Stimulated activated CD4-positive, alpha-beta T cell treated with anti-CD3 and anti-CD28 coated beads, Interleukin-15, amount 100 ng/mL, for 24 hours (primary cell): ENCODE results near the gene PLK5.
"Not testable (repeated sequence)": the region's sequence is repeated elsewhere in the genome, so short reads cannot be mapped to it uniquely, and the experiment has no call there.

Source experiments
- DNase-seq: peaks from one replicate; pipeline ENCODE4 v3.0.0-alpha.2; 2020

The PLK5 gene

DNA sequence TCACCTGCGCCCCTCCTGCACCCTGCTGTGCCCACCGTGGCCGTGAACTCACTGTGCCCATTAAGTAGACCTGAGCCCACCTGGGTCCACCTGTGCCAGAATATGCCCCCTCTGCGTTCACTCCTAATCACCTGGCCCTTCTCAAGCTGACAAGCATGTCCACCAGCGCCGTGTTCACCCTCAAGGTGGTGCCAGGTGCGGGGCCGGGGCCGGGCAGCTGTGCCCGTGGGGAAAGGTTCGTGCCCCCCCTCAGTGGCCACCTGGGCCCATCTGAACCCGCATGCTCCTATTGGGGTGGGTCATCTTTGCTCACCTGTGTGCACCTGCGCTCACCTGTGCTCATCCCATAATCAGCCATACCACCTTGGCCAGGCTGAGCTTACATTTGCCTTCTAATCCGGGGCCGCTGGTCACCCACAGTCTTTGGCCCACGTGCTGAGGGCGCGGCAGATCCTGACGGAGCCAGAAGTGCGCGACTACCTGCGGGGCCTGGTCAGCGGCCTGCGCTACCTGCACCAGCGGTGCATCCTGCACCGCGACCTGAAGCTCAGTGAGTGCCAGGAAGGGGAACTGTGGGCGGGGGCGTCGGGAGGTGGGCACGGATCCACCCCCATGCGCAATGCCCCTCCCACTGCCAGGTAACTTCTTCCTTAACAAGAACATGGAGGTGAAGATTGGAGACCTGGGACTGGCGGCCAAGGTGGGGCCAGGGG is 2.3 kb downstream of the PLK5 start:
- no peak for DNase-seq

- no peak for DNase-seq
Observed at GRCh38 chr19:1526979-1527649, 3.2 kb downstream of the PLK5 start.

GRCh38 chr19:1527650-1528309 is 3.9 kb downstream of the PLK5 start:
- no peak for DNase-seq

- no peak for DNase-seq
Observed at GRCh38 chr19:1528596-1529429, 4.9 kb downstream of the PLK5 start.

- DNase-seq, result no peak
Observed at GRCh38 chr19:1529430-1529816, 5.5 kb downstream of the PLK5 start.

DNA sequence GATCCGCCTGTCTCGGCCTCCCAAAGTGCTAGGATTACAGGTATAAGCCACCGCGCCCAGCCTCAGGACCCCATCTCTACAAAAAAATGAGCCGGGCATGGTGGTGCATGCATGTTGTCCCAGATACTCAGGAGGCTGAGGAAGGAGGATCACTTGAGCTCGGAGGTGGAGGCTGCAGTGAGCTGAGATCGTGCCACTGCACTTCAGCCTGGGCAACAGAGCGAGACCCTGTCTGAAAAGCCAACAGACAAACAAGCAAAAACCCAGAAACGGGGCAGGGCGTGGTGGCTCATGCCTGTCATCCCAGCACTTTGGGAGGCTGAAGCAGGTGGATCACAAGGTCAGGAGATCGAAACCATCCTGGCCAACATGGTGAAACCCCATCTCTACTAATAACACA is 7.0 kb downstream of the PLK5 start:
- not testable (repeated sequence) for DNase-seq

DNA sequence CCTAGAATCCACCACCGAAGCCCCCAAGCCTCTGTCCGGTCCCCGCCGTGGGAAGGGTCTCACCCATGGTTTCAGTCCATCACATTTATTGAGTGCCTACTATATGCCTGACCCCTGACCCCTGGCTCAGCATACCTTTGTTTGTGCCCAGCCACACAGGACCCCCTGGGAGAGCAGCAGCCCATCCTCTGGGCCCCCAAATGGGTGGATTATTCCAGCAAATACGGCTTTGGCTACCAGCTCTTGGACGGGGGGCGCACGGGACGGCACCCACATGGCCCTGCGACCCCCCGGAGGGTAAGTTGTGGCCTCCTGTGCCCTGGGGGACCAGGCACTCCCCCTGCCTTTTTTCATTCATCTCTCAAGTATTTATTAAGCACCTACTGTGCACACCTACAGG is 7.7 kb downstream of the PLK5 start:
- no peak for DNase-seq

GRCh38 chr19:1532003-1532402 is 8.1 kb downstream of the PLK5 start:
- no peak for DNase-seq

DNA sequence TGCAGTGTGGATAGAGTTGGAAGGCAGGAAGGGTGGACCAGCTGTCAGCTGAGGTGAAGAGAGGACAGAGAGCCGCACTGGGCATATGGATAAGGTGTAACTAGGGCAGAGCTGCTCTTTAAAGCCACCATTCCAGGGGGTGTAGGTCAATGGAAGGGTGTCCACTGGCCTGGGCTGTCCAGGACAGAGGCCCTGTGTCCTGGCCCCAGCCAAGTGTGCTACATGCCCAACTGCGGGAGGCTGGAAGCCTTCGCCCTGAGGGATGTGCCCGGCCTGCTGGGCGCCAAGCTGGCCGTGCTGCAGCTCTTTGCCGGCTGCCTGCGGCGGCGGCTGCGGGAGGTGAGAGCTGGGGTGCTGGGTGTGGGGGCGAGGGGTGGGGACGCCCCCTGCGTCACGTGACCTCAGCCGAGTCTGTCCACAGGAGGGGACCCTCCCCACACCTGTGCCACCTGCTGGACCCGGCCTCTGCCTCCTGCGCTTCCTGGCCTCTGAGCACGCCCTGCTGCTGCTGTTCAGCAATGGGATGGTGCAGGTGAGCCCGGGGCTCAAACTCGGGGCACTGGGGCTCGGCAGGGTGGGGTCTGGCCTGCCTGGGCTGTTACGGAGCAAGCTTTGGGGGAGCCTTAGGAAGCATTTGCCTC is 9.8 kb downstream of the PLK5 start:
- DNase-seq, result no peak

DNA sequence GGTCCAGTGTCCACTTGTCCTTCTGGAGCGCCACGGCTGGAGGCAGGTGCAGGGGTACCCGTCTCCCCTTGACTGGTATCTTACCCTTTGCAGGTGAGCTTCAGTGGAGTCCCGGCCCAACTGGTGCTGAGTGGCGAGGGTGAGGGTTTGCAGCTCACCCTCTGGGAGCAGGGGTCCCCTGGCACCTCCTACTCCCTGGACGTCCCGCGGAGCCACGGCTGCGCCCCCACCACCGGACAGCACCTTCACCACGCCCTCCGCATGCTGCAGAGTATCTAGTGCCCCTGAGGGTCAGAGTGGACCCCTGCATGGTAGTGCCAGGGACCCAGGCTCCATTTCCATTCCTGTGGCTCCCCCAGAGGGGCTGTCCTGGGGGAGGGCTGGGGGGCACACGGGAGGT is 11.1 kb downstream of the PLK5 start:
- DNase-seq, result no peak

DNA sequence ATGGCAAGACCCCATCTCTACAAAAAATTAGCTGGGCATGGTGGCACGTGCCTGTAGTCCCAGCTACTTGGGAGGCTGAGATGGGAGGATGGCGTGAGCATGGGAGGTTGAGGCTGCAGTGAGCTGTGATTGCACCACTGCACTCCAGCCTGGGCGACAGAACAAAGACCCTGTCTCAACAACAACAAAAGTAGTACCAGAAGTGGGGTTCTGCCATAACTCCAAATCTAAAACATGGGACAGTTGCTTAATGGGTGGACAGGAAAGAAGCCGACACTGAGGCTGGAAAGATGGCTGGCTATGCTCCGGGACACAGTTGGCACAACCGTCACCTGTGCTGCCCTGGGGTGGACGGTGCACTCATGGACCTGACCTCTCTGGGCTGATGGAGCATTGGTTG is 11.8 kb downstream of the PLK5 start:
- DNase-seq, result not testable (repeated sequence)

GRCh38 chr19:1538978-1539377 is 15.1 kb downstream of the PLK5 start:
- DNase-seq, result no peak

DNA sequence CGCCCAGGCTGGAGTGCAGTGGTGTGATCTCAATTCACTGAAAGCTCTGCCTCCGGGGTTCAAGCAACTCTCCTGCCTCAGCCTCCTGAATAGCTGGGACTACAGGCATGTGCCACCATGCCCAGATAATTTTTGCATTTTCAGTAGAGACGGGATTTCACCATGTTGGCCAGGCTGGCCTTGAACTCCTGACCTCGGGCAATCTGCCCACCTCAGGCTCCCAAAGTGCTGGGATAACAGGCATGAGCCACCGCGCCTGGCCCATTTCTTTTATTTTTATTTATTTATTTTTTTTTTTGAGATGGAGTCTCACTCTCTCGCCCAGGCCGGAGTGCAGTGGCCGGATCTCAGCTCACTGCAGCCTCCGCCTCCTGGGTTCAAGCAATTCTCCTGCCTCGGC is 15.9 kb downstream of the PLK5 start:
- DNase-seq, result not testable (repeated sequence)

- no peak for DNase-seq
Observed at GRCh38 chr19:1540365-1540925, 16.6 kb downstream of the PLK5 start.

- no peak for DNase-seq
Observed at GRCh38 chr19:1549332-1549945, 25.6 kb downstream of the PLK5 start.

DNA sequence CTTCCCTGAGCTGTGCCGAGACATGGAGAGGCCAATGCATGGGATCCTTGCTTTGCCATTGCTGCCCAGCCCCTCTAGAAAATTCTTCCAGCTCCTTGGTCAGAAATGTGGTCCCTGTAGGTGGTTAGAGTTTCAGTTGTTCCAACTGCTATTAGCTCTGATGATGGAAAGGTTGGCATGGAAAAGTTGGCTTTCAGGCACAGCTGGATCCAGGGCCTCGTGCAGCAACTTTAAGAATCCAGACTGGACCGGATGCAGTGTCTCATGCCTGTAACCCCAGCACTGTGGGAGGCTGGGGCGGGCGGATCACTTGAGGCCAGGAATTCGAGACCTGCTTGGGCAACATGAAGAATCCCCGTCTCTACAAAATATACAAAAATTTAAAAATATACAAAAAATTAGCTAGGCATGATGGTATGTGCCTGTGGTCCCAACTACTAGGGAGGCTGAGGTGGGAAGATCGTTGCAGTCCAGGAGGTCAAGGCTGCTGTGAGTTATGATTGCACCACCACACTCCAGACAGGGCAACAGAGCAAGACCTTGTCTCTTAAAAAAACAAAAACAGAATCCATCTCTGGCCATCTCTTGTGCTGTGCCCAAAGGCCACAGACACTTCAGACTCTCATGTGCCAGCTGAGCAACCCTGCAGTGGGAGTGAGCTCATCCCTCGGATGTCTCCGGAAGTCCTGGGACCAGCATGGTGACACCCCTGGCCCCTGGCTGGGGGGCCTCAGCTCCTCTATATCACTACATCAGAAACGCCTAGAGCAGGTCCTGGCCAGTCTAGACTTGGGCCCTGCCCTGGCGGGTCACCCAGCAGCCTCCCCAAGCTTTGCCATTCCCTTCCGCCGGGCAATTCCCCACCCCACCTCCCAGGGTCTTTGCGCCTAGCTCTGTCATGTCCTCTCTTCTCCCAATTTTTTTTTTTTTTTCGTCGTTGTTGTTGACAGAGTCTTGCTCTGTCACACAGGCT is 27.5 kb downstream of the PLK5 start:
- DNase-seq, result no peak

DNA sequence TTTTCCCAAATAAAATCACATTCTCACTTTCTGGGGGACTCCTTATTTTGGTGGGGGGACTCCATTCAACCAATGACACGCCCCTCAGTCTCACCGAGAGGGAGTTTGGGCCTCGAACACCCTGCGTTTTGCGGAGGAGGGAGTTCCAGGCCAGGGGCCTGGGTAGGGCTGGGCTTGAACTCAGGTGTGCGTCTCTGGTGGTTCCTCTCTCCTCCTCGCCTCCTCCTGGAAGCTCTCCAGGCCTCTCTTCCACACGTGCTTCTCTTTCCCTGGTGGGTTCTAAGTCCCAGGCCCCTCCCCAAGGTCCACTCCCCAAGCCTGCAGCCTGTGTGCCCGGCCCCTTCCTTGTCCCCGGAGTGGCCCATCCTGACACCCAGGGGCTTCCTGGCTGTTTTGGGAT is 29.5 kb downstream of the PLK5 start:
- no peak for DNase-seq

GRCh38 chr19:1554968-1555367 is 31.1 kb downstream of the PLK5 start:
- no peak for DNase-seq

GRCh38 chr19:1555487-1556389 is 31.9 kb downstream of the PLK5 start:
- DNase-seq, result no peak
